Pancreas (tissue), 10 donors: ENCODE data around the gene UBAC2. TPM values are rescaled to one million over a fixed set of nuclear protein-coding genes. Genes with fewer than 3 reads are reported as not detected.

Experiments
- ATAC-seq, 4 donors: fragments of 200-7000 bp; cut with Tn5 transposase; one replicate each; pipeline versions ENCODE4 v1.8.0 to v1.9.1; 2020; ENCODE audit warnings: mild to moderate bottlenecking in 4 of 4, moderate library complexity in 4 of 4
- DNase-seq, 6 donors: peaks; one replicate each; pipeline ENCODE4 v3.0.0-alpha.2; 2020
- FAIRE-seq: peaks from 2 replicates; lab custom pipeline; 2012; peaks lifted over from hg19 to GRCh38; lab: Jason Lieb, UNC
- H3K27ac ChIP-seq, 4 donors: fragments of 200-600 bp; sonication (generic); 1 replicate in 3 of 4; 2 replicates in 1 of 4; pipeline versions ENCODE4 v1.5.0 to v1.8.0; 2020
- H3K27me3 ChIP-seq, 4 donors: fragments of 200-600 bp; one replicate each; pipeline ENCODE4 v1.8.0; 2021
- H3K36me3 ChIP-seq, 3 donors: fragments of 200-600 bp; sonication (generic) in 1 of 3; one replicate each; pipeline versions ENCODE4 v1.5.0 to v1.8.0; 2020 to 2021
- H3K4me1 ChIP-seq, 3 donors: fragments of 200-600 bp; one replicate each; pipeline ENCODE4 v1.8.0; 2021
- H3K4me3 ChIP-seq, 4 donors: fragments of 200-600 bp; sonication (generic) in 2 of 4; one replicate each; pipeline versions ENCODE4 v1.5.0 to v1.8.0; 2020 to 2021
- H3K9me3 ChIP-seq, 4 donors: fragments of 200-600 bp; one replicate each; pipeline ENCODE4 v1.8.0; 2021
- CTCF ChIP-seq, 4 donors: fragments of 200-600 bp; sonication (generic) in 3 of 4; IDR thresholded peaks; one replicate each; pipeline versions ENCODE4 v1.5.0 to v1.8.0; 2021; ENCODE audit warnings: antibody characterized with exemption in 4 of 4
- WGBS, 2 donors: extraction: QIAGEN DNeasy Blood & Tissue Kit; methylation state at CpG; one replicate each; pipeline ENCODE4 v1.1.7; 2013; 5-methylcytosine and 5-hydroxymethylcytosine counted together
- intact Hi-C, 3 donors: fragments of 100-400 bp; cut with DNase I; formaldehyde crosslinking; loops; one replicate each; pipeline versions ENCODE4 v1.11.1 to v1.14.2; 2022
- polyA plus RNA-seq, 2 donors: library from polyadenylated mRNA; stranded (reverse); fragments of 200-250 nt; gene quantifications; one replicate each; pipeline ENCODE4 v1.2.3, GENCODE V29; 2013
- total RNA-seq, 6 donors: library from RNA; stranded (reverse); fragmentation: NEBNext Ultra II Directional in 4 of 6; extraction: Animal tissue kit (Norgen Biotek cat#: 25700) in 4 of 6; gene quantifications; one replicate each; pipeline versions ENCODE4 v1.2.1 to v1.2.4, GENCODE V29; 2021 to 2023
- donor health status: healthy with polysubstance abuse.
- donor health status: DM: no; HTN: no; CAD: no; lungs with moderate emphysema.
- donor health status: DM: no; HTN: no; CAD: no.
- donor health status: control.
- donor health status: control.
- donor health status: Bipolar disorder and iron deficiency.
- donor health status: DM: yes; HTN: yes; CAD: no.
- donor health status: DM: no; HTN: no; CAD: no.
- donor health status: DM: no; HTN: no; CAD: no.
- donor health status: DM: yes; HTN: yes; CAD: no.

Gene UBAC2
- total and polyA plus RNA-seq, 8 donors = 17.5 to 29.5 (median 26.9) TPM

DNA sequence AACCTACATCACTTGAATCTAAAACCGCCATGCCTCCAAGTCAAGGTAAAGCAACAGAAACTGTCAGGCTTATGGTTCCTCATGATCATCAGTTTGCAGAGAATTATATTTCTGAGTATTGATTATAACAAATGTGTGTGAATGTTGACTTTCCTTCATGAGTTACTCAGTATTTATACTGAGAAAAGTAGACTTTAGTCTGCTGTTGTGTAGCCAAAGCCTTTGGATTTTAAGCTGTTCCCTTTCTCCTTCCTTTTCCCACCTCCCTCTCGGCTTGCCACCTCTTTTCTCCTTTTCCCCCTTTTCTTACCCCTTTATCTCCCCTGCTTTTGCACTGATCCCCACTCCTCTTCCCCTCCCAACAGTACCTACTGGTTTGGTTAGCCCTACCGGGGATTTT, 78.2 kb downstream of the UBAC2 start:
- Histone ChIP-seq H3K27me3 (no peaks in the 10 kb centered on the region), H3K27ac (no peak overlapping the region), H3K9me3 (no peaks in the 10 kb centered on the region), H3K36me3 (no peaks in the 10 kb centered on the region), H3K4me3 (no peak overlapping the region), H3K4me1 (peaks cover 0 to 3% (median 0%) of the 10 kb centered on the region in 3 donors)
- FAIRE-seq (no peak), ATAC-seq (no peak), DNase-seq (no peak)
- intact Hi-C loops = no loop called here
- no peak for TF ChIP-seq CTCF (IDR thresholded peaks at IDR 0.05)
- 83 to 88% methylated on average over 3 of the region's 3 CpGs for WGBS, 2 donors

DNA sequence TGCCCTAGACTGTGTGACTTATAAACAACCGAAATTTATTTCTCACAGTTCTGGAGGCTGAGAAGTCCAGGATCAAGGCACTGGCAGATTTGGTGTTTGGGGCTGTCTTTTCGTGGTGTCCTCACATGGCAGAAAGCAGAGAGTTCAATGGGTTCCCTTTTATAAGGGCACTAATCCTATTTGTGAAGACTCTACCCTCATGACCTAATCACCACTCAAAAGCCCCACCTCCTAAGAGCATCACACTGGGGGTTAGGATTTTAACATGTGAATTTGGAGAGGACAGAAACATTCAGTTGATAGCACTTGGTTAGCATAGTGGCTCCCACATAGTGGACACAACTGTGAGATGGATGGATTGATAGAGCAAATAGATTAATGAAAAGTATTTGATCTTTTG, 79.0 kb downstream of the UBAC2 start:
- H3K36me3 ChIP-seq = no peaks in the 10 kb centered on the region
- no peaks in the 10 kb centered on the region for H3K27me3 ChIP-seq
- no peak for DNase-seq
- no peak overlapping the region for H3K27ac ChIP-seq
- intact Hi-C loops = no loop called here
- no peak for ATAC-seq
- peaks cover 0 to 3% (median 0%) of the 10 kb centered on the region in 3 donors for H3K4me1 ChIP-seq
- no peaks in the 10 kb centered on the region for H3K9me3 ChIP-seq
- H3K4me3 ChIP-seq = no peak overlapping the region
- 83 to 92% methylated on average over 2 of the region's 2 CpGs for WGBS, 2 donors
- no peak for TF ChIP-seq CTCF (IDR thresholded peaks at IDR 0.05)
- no peak for FAIRE-seq

DNA sequence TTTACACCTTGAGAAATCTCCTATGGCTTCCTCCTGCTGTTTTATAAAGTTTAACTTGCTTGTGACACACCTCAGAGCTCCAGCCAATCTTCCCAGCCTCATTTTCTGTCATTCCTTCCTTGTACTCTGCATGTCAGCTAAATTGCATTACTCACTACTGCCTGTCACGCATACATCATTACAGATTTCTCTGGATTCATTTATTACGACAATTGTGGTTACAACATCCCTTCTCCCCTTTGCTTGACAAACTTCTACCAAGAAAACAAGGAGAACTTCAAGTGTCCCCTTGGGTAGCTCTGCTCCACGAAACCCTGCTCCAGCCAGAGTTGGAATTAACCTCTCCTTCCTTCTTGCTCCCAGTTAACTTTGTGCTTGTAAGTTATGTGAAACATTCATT, 79.5 kb downstream of the UBAC2 start:
- peaks cover 0 to 4% (median 0%) of the 10 kb centered on the region in 3 donors for H3K4me1 ChIP-seq
- ATAC-seq = peak in 3 of 4 donors; percentile 29 to 69 (median 40)
- intact Hi-C loops = no loop called here
- FAIRE-seq = no peak
- H3K27ac ChIP-seq = no peak overlapping the region
- TF ChIP-seq CTCF (IDR thresholded peaks at IDR 0.05) = no peak
- 78 to 87% methylated on average over 3 of the region's 3 CpGs for whole genome bisulfite sequencing, 2 donors
- no peaks in the 10 kb centered on the region for H3K9me3 ChIP-seq
- H3K36me3 ChIP-seq = no peaks in the 10 kb centered on the region
- no peak for DNase-seq
- no peak overlapping the region for H3K4me3 ChIP-seq
- H3K27me3 ChIP-seq = no peaks in the 10 kb centered on the region

GRCh38 chr13:99281811-99282263, 81.2 kb downstream of the UBAC2 start:
- Histone ChIP-seq H3K4me3 (no peak overlapping the region), H3K9me3 (no peaks in the 10 kb centered on the region), H3K27me3 (no peaks in the 10 kb centered on the region), H3K27ac (peak overlapping the region in 2 of 4 donors; percentile 20 to 56), H3K36me3 (no peaks in the 10 kb centered on the region), H3K4me1 (peaks cover 0 to 11% (median 9%) of the 10 kb centered on the region in 3 donors)
- FAIRE-seq = no peak
- ATAC-seq = peak in 3 of 4 donors; percentile 39 to 75 (median 69)
- TF ChIP-seq CTCF (IDR thresholded peaks at IDR 0.05) = no peak
- intact Hi-C loops = no loop called here
- peak in 1 of 6 donors; percentile 36 for DNase-seq
- WGBS, 2 donors = 92 to 96% methylated on average over 5 of the region's 5 CpGs
